H1 (cell line): ENCODE measurements around the gene KRTAP24-1. TPM values are rescaled to one million over a fixed set of nuclear protein-coding genes. Genes with fewer than 3 reads are reported as not detected.

Source experiments
- ATF2 ChIP-seq: IDR thresholded peaks from 2 replicates; pipeline ENCODE4 v1.6.1; 2012; ENCODE audit warnings: low read length, inconsistent platforms
- EP300 ChIP-seq, 2 experiments: IDR thresholded peaks; 1 replicate in 1 of 2; 2 replicates in 1 of 2; pipeline ENCODE4 v1.6.1; 2011 to 2012; ENCODE audit warnings: low read depth in 2 of 2, low read length in 2 of 2, mild to moderate bottlenecking in 2 of 2, borderline replicate concordance in 1 of 2, inconsistent platforms in 1 of 2, moderate library complexity in 1 of 2
- EZH2 ChIP-seq: fragments of 200-600 bp; sonication (generic); IDR thresholded peaks from 2 replicates; pipeline ENCODE4 v1.7.1; 2012; ENCODE audit warnings: low read depth, mild to moderate bottlenecking, moderate library complexity, low read length, inconsistent platforms; ENCODE audit not compliant: severe bottlenecking
- JUND ChIP-seq: IDR thresholded peaks from 2 replicates; pipeline ENCODE4 v1.6.1; 2011; ENCODE audit warnings: mild to moderate bottlenecking, improper control_type of control experiment, low read length
- RNF2 ChIP-seq: fragments of 200-900, 300-1000 bp; sonication (generic); IDR thresholded peaks from 2 replicates; pipeline ENCODE4 v1.7.1; 2016; ENCODE audit warnings: borderline replicate concordance, low read depth, mild to moderate bottlenecking, antibody characterized with exemption, low read length; ENCODE audit not compliant: poor library complexity, severe bottlenecking; ENCODE audit errors: missing control alignments
- SUZ12 ChIP-seq: fragments of 200-600 bp; sonication (generic); IDR thresholded peaks from 2 replicates; pipeline ENCODE4 v1.6.1; 2012; ENCODE audit warnings: mild to moderate bottlenecking, inconsistent platforms, low read length, moderate library complexity, mixed read lengths
- polyA plus RNA-seq, 7 experiments: library from polyadenylated mRNA; depleted of rRNA in 3 of 7; stranded (reverse) in 5 of 7; unstranded in 2 of 7; fragments of >200 nt in 5 of 7; fragments of 200-250 nt in 2 of 7; gene quantifications; 1 replicate in 5 of 7; 2 replicates in 1 of 7; 4 replicates in 1 of 7; pipeline versions ENCODE4 v1.2.1 to v1.2.3, GENCODE V29; 2011 to 2013; ENCODE audit warnings: missing spikeins in 2 of 7, mixed read lengths in 2 of 7
- total RNA-seq: library from RNA; stranded (reverse); fragmentation: NEBNext Ultra II Directional; extraction: Animal tissue kit (Norgen Biotek cat#: 25700); gene quantifications from 2 replicates; pipeline ENCODE4 v1.2.1, GENCODE V29; 2021
- TF ChIP-seq, protein P1 (sequence below): IDR thresholded peaks from 2 replicates; pipeline ENCODE4 v1.6.1; 2011; ENCODE audit warnings: low read length, improper control_type of control experiment

Gene KRTAP24-1
- total and polyA plus RNA-seq, 2 of the 8 experiments (the other 6 are each of a cell fraction or from before 2014, with no cell fraction given): not detected

GRCh38 chr21:30269803-30270530 lies 12.8 kb downstream of the KRTAP24-1 start (continued):
- TF ChIP-seq ATF2 (no peak), RNF2 (no peak), EZH2 (no peak), SUZ12 (no peak), EP300 (IDR thresholded peaks at IDR 0.05; ENCODE audit: borderline replicate concordance in 1 of 2, low read depth in 2 of 2, low read length in 2 of 2) (no peak), JUND (no peak)
- TF ChIP-seq, protein P1, sequence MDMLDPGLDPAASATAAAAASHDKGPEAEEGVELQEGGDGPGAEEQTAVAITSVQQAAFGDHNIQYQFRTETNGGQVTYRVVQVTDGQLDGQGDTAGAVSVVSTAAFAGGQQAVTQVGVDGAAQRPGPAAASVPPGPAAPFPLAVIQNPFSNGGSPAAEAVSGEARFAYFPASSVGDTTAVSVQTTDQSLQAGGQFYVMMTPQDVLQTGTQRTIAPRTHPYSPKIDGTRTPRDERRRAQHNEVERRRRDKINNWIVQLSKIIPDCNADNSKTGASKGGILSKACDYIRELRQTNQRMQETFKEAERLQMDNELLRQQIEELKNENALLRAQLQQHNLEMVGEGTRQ: no peak
